GDM1 (cell line): ENCODE data around the gene MTMR3.
"Not testable (repeated sequence)": the region's sequence is repeated elsewhere in the genome, so short reads cannot be mapped to it uniquely, and the experiment has no call there.

Experiments
- DNase-seq: peaks from one replicate; lab custom pipeline; 2025; lab: John Stamatoyannopoulos, UW

MTMR3 gene

GRCh38 chr22:29967461-29967860, 84.5 kb downstream of the MTMR3 start:
- DNase-seq, result no peak

GRCh38 chr22:29971607-29972006, 88.6 kb downstream of the MTMR3 start:
- no peak for DNase-seq

DNA sequence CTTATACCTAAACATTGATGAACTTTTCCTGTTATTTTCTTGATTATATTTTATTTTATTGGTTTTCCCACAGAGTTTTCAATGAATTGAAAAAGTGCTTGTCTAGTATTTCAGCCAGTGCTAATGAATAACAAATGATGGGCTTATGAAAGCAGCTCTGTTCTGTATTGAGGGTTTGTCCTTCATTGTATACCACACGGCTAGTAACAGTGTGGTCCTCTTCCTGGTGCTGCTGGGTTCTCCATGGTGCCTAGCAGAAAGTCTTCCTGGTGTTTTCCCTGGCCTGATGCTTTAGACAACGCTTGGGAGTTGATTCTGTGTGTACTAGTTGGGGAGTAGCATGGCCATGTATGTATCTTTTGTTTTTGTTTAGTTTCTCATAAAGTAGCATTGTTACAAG, 89.1 kb downstream of the MTMR3 start:
- DNase-seq, result no peak

DNA sequence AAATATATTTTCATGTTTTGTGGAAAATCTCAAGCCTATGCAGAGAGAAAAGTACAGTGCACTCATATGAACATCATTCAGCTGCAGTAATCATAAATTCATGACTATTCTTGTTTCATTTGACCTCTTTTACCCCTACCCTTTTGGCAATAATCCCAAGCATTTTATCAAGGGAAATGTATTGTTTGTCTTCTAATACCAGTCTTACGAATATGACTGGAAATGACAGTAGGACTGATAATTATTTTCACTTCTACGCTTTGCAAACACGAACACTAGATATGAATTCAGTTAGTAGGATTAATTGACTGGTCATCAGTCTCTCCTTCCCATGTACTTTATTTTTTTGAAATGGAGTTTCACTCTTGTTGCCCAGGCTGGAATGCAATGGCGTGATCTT, 90.3 kb downstream of the MTMR3 start:
- no peak for DNase-seq

GRCh38 chr22:29973680-29974079, 90.7 kb downstream of the MTMR3 start:
- not testable (repeated sequence) for DNase-seq

DNA sequence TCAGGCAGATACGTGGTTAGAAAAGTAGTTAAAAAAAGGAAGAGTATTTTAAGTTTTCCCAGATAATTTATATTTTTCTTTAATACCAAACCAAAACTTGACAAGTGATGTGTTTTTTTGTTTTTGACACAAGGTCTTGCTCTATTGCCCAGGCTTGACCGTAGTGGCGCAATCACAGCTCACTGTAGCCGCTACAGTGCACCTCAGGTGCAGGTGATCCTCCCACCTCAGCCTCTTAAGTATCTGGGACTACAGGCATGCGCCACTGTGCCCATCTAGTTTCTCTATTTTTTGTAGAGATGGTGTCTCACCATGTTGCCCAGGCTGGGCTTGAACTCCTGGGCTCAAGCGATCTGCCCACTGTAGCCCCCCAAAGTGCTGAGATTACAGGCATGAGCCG, 92.5 kb downstream of the MTMR3 start:
- DNase-seq, result no peak

GRCh38 chr22:29977107-29977506, 94.1 kb downstream of the MTMR3 start:
- DNase-seq, result no peak

DNA sequence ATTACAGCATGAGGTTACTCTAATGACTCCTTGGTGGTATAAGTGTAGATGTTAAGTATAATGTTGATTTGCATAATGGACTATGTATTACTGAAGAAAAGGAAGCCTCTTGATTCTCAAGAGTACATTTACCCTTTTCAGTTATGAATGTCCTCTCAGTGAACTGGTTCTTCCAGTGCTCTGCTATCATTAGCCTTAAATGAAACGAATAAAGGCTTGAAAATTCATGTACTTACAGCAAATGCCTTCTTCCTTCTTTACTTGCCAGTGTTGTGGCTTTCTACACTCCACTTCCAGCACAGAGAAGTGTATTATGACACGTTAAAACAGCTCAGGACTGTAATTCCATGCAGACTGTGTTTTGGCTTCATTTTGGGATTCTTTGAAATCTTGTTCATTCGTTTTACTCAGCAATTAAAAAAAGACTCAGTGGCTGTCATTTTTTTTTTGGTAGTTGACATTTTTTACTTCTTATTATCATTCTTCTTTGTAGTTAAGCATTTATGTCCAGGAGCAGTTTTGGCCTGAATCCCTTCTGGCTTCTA, 96.9 kb downstream of the MTMR3 start:
- DNase-seq, result no peak

DNA sequence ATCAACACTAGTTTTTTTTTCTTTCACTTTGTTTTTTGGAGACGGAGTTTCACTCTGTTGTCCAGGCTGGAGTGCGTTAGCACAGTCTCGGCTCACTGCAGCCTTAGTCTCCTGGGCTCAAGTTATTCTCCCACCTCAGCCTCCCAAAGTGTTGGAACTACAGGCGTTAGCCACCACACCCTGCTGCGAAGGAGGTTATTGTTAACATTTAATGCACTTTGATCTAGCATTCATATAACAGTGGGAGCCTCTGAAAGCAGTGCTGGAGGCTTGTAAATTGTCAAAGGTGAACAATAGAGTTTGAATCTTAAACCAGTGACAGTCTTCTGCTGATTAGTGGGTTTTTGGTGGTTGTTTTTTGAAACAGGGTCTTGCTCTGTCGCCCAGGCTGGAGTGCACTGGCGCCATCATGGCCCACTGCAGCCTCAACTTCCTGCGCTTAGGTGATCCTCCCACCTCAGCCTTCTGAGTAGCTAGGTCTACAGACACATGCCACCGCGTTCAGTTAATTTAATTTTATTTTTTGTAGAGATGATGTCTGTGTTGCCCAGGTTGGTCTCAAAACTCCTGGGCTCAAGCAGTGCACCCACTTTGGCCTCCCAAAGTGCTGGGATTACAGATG, 100.4 kb downstream of the MTMR3 start:
- DNase-seq, result no peak

- DNase-seq, result no peak
Observed at GRCh38 chr22:29985912-29986311, 102.9 kb downstream of the MTMR3 start.

DNA sequence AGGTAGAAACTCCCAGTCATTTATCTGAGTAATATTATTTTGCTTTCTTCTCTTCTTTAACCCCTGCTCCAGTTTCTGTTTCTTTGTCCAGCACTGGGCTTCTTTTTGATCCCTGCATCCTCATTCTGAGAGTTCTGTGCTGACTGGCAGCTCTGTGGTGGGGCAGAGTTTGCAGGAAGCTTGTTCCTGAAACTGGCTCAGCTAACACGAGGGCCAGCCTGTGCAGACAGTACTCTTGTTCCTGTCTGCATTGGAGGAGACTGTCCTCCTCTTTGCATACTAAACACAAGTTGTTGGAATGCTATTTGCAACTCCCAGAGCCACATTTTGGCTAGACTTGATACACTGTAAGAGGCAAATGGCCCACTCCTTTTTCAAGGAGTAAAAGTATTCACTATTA, 104.2 kb downstream of the MTMR3 start:
- peak; percentile 18 for DNase-seq

- no peak for DNase-seq
Observed at GRCh38 chr22:29988719-29989118, 105.7 kb downstream of the MTMR3 start.

GRCh38 chr22:29989446-29989845, 106.5 kb downstream of the MTMR3 start:
- DNase-seq, result no peak

DNA sequence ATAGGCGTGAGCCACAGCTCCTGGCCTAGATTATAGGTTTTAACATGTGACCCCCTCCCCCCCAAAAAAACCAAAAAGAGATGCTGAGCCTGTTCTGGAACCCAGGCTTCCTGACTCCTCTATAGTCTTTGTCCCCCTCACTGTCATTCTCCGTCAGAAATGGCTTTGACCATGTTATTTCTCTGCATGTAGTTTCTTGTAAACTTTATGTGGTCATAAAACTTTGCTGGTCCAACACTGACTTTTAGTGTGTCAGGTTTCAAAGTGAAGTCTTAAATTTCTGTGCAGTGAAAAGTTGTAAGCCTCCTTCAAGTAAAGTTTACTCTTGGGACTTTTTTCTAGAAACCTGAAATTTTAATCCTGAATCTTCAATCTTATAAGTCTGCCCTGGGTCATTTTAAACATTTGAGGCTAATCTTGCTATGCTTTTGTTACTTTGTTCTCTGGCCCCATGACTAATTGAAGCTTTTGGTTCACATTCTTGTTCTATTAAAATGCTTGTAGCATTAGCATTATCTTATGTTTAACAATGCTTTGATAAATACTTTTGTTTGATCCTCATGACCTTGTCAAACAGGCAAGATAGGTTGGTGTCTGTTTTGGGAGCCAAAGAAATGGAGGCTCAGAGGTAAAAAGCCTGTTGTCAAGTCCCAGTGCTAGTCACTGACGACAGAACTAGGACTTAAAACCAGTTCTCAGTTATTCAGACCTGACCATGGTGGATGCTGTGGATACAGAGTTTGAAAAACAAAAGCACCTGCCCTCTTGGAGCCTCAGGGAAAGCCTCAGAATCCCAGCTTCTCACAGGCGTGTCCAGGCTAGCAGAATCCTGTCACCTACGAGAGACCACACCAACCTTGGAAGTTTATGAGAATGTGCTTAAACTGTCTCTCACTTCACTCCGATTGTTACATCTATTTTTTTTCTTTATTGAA, 109.6 kb downstream of the MTMR3 start:
- no peak for DNase-seq

GRCh38 chr22:29994027-29994715, 111.2 kb downstream of the MTMR3 start:
- DNase-seq, result no peak

DNA sequence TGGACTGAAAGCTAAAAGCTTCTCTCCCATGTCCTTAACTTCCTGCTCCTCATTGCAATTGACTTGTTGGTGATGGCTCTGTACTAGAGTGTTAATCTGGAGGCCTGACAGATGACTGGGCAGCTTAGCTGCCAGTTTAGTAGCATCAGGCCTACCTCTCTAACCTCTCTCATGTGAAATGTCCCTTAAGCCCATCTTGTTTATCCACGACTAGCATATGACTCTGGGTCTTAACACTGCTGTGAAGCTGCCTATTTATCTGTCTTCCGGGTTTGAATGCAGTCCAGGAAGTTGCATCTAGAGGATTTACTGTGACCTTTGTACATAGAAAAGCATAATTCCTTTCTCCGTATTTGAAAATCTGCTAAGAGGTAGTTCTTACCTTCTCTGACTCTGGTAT, 112.0 kb downstream of the MTMR3 start:
- DNase-seq, result no peak

- DNase-seq, result no peak
Observed at GRCh38 chr22:29997107-29997506, 114.1 kb downstream of the MTMR3 start.

GRCh38 chr22:29997516-29997915, 114.5 kb downstream of the MTMR3 start:
- DNase-seq, result no peak

DNA sequence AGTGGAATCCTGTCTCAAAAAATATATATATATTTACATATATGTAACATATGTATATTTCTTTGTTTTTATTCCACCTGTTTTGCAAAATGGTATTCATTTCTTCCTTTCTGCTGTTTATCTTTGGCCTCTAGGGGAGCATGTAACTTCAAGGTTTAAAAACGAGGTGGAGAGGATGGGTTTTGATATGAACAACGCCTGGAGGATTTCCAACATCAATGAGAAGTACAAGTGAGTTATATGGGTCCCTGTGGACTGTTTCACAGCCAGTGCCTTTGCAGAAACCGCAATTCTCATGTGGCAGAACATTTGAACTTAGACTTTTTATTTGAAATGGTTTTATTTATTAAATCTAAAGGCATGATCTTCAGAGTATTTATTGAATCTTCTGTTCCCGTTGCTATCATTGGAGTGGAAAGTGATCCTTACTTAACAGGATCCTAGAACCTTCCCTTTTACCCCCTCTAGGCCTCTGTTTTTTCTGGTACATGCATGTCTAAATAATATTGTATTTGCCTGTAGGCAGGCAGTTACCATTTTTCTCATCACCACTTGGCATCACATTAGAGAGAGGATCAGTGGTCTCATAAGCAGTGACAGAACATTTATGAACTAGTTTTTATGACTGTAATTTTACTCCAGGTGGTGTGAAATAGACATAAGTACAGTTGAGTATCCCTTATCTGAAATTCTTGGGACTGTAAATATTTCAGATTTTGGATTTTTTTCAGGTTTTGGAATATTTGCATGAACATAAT, 115.8 kb downstream of the MTMR3 start:
- DNase-seq, result no peak

- DNase-seq, result no peak
Observed at GRCh38 chr22:30000566-30000965, 117.6 kb downstream of the MTMR3 start.

DNA sequence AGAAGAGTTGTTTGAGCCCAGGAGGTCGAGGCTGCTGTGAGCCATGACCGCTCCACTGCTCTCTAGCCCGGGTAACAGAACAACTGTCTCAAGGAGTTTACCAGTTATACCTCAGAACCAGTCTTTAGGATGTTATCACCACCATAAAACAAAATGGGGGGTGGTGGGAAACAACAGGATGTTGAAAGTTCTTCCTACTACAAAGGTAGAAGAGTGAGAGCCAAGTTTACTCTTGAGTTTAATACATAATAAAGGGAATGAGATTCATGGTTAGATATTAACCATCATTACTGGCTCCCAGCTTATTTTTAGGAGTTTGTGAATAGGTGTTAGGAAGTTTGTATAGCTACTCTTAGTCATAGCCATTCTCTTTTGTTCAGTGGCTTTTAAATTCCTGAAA, 118.5 kb downstream of the MTMR3 start:
- DNase-seq, result no peak
